Stimulated activated CD8-positive, alpha-beta memory T cell treated with anti-CD3 and anti-CD28 coated beads, Interleukin-7, amount 100 ng/mL, for 1 hour (primary cell): ENCODE results near the gene DNAAF5.
"Not testable (repeated sequence)": the region's sequence is repeated elsewhere in the genome, so short reads cannot be mapped to it uniquely, and the experiment has no call there.

ENCODE experiments used
- DNase-seq, 2 donors: peaks; one replicate each; pipeline ENCODE4 v3.0.0-alpha.2; 2020; ENCODE audit warnings: low read depth in 2 of 2

The DNAAF5 gene

GRCh38 chr7:729140-730000, 2.9 kb downstream of the DNAAF5 start:
- DNase-seq: no peak

GRCh38 chr7:730501-731439, 4.3 kb downstream of the DNAAF5 start:
- no peak for DNase-seq

DNA sequence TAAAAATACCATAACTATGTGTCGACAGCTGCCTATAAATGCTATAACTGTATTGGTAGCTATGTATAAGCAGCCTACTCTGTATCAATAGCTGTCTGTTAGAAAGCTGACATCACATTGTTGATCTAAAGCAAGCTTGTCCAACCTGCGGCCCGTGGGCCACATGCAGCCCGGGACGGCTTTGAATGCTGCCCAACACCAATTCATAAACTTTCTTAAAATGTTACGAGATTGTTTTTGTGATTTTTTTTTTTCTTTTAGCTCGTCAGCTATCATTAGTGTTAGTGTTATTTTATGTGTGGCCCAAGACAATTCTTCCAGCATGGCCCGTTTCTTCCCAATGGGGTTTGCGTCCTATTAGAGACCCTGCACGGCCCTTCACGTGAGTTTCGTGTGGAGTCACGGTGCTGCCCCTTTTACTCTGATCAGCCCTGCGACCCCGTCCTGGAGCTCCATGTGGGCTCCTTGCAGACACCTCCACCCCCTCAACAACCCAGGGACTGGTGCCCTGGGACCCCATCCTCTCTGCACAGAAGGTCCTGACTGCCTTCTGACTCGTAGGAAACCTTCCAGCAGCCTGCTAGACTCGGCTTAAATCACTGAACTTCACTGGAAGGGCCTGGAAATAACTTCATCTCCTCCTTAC, 5.1 kb downstream of the DNAAF5 start:
- no peak for DNase-seq

GRCh38 chr7:732094-732541, 5.6 kb downstream of the DNAAF5 start:
- no peak for DNase-seq

DNA sequence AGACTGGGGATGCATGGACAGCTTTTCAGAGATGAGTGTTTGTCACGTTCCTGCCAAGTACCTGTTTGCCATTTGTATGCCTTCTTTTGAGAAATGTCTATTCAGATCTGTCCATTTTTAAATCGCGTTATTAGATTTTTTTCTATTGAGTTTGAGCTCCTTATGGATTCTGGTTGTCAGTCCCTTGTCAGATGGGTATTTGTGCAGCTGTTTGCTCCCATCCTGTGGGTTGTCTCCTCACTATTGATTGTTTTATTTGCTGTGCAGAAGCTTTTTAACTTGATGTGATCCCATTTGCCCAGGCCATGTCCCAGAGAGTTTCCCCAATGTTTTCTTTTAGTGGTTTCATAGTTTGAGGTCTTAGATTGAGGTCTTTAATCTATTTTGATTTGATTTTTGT, 6.1 kb downstream of the DNAAF5 start:
- no peak for DNase-seq

DNA sequence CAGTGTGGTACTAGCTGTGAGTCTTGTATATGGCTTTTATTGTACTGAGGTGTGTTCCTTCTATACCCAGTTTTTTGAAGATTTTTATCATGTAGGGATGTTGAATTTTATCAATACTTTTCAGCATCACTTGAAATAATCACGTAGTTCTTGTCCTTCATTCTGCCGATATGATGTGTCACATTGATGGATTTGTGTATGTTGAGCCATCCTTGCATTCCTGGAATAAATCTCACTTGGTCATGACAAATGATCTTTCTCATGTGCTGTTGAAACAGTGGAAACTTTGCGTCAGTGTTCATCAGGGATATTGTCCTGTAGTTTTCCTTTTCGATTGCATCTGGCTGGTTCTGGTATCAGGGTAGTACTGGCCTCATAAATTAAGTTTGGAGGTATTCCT, 7.7 kb downstream of the DNAAF5 start:
- DNase-seq: no peak

GRCh38 chr7:734808-735207, 8.3 kb downstream of the DNAAF5 start:
- DNase-seq: no peak

DNA sequence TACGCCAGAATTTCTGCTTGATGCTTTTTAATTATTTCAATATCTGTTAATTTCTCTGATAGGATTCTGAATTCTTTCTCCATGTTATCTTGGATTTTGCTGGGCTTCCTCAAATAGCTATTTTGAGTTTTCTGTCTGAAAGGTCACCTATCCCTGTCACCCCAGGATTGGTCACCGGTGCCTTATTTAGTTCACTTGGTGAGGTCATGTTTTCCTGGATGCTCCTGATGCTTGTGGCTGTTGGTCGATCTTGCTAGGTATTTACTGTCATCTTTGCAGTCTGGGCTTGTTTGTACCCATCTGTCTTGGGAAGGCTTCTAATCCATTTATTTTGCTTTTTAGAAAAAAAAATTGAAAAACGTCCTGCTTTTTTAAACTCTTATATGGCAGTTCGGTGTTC, 11.7 kb downstream of the DNAAF5 start:
- no peak for DNase-seq

- DNase-seq: no peak
Measured at GRCh38 chr7:738723-739454, 12.4 kb downstream of the DNAAF5 start.

GRCh38 chr7:739455-739982, 13.0 kb downstream of the DNAAF5 start:
- DNase-seq: no peak

DNA sequence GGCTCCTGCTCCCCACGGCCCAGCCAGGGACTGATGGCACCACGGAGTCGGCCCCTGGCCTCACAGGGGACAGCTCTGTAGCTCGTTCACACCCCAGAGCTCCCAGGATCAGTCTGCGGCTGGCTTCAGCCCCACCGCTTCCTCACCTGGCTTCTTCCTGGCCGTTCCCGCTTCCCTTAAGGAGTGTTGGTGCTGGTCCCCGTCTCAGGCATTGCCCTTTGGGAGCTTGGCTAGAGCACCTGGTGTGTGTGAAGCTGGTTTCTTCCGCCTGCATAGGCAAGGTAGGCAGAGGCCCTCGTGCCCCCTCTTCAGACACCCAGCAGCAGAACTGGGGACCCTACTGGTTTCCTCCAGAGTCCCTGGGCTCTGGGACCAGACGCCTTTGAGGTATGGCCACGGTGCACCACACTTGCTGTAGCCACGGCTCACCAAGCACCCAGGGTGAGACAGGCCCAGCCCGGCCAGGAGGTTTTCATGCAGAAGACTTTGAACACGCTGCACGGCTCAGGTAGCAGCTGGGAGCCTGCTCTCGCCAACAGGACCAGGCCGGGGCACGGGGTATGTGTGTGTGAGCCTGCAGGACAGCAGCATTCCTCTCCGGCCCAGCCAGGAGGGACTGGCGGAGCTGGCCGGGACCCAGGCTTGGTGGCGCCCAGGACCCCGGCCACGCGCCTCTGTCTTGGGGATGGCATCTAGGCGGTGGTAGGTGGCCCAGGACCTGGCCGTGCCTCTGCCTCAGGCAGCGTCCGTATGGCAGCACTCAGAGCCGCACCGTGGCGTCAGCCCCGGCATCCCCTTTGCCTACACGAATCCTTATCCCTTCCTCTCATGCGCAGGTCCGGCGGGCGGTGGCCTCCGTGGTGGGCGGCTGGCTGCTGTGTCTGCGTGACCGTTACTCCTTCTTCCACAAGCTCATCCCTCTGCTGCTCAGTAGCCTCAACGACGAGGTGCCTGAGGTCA, 13.8 kb downstream of the DNAAF5 start:
- DNase-seq: no peak

DNA sequence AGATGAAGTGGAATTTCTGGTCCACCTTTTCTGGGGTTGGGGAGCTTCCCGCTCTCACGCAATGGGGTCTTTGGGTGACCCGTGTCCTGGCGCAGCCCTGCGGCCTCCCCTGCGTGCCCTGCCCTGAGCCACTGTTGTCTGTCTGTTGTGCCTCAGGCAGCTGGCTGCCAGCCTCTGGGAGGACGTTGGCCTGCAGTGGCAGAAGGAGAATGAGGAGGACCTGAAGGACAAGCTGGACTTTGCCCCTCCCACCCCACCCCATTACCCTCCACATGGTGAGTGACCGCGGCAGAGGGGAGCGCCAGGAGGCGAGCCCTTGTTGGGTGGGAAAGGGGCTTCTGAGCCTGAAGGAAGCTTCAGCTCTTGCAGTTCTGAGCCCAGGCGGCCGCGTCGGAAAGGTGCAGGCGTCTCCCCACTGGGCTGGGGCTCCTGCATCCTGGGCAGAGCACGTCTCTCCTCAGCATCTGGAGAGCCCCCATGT, 14.7 kb downstream of the DNAAF5 start:
- DNase-seq: no peak

- DNase-seq: no peak
Measured at GRCh38 chr7:741850-742249, 15.4 kb downstream of the DNAAF5 start.

DNA sequence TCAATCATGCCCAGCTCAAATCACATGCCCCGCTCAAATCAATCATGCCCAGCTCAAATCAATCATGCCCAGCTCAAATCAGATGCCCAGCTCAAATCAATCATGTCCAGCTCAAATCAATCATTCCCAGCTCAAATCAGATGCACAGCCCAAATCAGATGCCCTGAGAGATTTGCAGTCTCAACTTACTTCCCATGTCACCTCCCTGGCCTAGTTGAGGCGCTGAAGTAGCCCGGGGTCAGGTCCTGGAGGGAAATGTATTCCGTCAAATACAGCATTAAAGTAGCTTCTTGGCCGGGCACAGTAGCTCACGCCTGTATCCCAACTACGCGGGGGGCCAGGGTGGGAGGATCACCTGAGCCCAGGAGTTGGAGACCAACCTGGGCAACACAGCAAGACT, 16.3 kb downstream of the DNAAF5 start:
- no peak for DNase-seq

DNA sequence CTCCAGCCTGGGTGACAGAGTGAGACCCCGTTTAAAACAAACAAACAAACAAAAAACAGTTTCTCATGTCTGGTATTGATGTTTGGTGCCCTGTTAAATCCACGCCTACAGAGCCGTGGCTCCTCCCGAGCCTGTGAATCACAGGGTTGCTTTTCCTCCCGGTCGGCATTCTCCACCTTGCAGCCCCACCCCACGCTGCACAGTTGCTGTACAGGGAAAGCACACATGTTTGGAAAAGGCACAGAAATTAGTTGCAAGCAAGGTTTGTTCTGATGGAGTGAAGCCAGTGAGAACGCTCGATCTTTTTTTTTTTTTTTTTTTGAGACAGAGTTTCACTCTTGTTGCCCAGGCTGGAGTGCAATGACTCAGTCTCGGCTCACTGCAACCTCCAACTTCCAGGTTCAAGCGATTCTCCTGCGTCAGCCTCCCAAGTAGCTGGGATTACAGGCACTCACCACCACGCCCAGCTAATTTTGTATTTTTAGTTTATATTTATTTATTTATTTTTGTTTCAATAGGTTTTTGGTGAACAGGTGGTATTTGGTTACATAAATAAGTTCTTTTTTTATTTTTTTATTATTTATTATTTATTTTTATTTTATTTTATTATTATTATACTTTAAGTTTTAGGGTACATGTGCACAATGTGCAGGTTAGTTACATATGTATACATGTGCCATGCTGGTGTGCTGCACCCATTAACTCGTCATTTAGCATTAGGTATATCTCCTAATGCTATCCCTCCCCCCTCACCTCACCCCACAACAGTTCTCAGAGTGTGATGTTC, 17.0 kb downstream of the DNAAF5 start:
- DNase-seq: not testable (repeated sequence)

GRCh38 chr7:744128-744520, 17.6 kb downstream of the DNAAF5 start:
- DNase-seq: not testable (repeated sequence)

GRCh38 chr7:744854-745430, 18.4 kb downstream of the DNAAF5 start:
- no peak for DNase-seq

- no peak for DNase-seq
Measured at GRCh38 chr7:745431-746154, 19.1 kb downstream of the DNAAF5 start.
